GM18508 (cell line): ENCODE data around the gene FOXJ1.

ENCODE experiments used
- ATAC-seq: cut with Tn5 transposase; IDR thresholded peaks from one replicate; pipeline ENCODE4 v1.9.1; 2021; ENCODE audit warnings: moderate number of reproducible peaks; ENCODE audit not compliant: insufficient read depth, unreplicated experiment

The FOXJ1 gene

DNA sequence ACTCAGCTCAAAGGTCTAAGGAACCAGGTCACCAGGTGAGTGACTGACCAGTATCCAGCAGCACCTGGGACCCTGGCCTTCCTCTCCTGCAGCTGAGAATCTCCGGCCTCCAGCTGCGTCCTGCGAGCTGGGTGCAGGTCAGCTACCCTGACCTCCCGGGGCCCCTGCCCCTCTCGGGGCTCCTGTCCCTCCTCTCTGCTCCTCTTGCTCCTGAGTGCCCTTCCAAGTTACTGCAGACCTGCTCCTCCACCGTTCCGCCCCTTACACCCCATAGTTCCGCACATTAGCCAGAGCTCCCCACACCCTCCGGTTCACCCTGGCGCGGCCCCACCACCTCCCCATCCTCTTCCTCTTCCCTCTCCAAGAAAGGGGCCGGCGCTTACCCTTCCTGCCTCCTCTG lies 10.6 kb downstream of the FOXJ1 start:
- no peak for ATAC-seq

- ATAC-seq: no peak
Observed at GRCh38 chr17:76125922-76126321, 15.1 kb downstream of the FOXJ1 start.

- no peak for ATAC-seq
Observed at GRCh38 chr17:76125391-76125675, 15.7 kb downstream of the FOXJ1 start.

DNA sequence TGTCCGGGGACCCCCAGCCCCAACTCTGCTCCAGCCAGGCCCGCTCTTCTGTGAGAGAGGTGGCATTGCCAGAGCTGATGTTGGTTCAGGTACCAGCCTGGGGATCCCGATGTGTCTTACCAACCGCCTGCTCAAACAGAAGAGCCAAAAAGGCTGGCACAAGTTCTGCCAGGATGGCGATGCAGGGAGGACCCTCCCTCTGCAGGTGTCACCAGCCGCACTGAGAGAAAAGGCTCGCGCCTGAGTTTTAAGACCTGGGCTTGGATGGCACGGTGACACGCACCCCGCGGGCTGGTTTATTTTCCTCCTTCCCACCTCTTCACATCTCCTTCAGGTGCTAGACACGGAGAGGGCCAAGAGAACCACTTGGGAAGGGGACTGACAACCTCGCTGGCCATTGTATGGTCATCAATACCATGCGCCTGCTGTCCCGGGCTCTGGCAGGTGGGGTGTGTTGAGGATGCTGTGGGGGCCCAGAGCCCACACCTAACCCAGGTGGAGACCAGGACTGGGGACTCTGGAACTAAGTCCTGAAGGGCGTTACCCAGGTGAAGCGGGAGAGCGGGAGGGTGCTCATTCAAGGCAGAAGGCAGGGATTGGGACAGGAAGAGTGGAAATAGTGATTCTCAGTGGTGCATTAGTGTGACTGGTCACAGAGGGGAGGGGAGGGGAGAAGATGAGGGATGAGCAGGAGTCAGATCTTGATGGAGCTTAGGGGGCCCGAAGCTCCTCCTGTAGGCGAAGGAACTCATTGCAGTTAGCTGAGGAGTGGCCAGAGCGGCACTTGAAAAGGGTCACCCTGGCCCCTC lies 16.3 kb downstream of the FOXJ1 start:
- no peak for ATAC-seq

- ATAC-seq: no peak
Observed at GRCh38 chr17:76123749-76124581, 17.1 kb downstream of the FOXJ1 start.

DNA sequence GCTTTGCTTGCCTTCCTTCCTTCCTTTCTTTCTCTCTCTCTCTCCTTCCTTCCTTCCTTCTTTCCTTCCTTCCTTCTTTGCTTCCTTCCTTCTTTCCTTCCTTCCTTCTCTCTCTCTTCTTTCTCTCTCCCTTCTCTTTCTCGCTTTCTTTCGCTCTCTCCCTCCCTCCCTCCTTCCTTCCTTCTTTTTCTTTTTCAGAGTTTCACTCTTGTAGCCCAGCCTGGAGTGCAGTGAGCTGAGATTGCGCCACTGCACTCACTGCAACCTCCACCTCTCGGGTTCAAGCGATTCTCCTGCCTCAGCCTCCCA lies 17.9 kb downstream of the FOXJ1 start:
- ATAC-seq: no peak

GRCh38 chr17:76122431-76123190 lies 18.4 kb downstream of the FOXJ1 start:
- no peak for ATAC-seq

GRCh38 chr17:76121932-76122430 lies 19.1 kb downstream of the FOXJ1 start:
- ATAC-seq: no peak

DNA sequence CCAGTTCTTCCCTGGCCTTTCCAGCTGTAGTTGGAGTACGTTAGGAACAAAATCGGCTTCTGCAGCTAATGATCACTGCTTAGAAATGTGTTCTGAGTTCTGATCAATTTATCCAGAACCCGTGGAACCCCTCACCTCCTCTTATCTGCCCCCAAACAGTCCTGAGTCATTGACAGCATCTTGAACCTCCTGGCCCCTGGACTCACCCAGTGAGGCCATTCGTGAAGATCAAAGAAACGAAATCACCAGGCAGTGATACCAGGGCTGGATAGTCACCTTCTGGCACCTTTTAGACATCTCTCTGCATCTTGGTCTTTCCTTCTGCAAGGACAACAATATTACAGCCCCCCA lies 20.4 kb downstream of the FOXJ1 start:
- no peak for ATAC-seq

DNA sequence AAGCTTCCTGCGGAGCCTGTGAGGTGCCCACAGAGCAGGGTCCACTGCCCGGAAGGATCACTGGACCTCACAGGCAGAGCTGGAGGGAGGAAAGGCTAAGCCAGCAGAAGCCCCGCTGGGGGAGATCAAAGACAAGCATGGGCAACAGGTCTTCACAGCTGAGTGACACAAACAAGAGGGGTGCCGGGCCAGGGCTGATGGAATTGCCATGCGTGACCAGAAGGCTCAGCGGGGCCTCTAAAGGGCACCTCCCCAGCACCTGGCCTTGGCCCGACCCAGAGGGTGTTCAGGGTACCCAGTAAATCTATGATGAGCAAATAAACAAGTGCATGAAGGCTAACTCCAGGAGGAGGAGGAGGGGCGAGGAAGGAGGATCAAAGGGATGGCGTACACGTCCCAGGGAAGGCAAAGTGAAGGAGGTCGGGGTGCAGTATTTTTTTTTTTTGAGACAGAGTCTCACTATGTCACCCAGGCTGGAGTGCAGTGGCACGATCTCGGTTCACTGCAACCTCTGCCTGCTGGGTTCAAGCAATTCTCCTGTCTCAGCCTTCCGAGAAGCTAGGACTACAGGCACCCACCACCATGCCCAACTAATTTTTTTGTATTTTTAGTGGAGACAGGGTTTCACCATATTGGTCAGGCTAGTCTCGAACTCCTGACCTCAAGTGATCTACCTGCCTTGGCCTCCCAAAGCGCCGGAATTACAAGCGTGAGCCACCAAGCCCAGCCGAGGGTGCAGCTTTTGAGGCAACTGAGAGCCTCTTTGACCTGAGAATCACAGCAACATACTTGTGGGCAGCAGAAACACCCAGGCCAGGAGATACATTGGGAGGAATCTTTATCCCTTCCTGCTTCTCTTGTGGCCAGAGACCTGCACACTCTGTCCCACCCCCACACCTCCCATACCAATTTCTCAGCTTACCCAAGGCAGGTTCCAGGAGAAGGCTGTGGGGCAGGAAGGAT lies 21.4 kb downstream of the FOXJ1 start:
- no peak for ATAC-seq

GRCh38 chr17:76115138-76115754 lies 25.8 kb downstream of the FOXJ1 start:
- no peak for ATAC-seq

- no peak for ATAC-seq
Observed at GRCh38 chr17:76111956-76112355, 29.1 kb downstream of the FOXJ1 start.

GRCh38 chr17:76107509-76107908 lies 33.5 kb downstream of the FOXJ1 start:
- ATAC-seq: no peak

DNA sequence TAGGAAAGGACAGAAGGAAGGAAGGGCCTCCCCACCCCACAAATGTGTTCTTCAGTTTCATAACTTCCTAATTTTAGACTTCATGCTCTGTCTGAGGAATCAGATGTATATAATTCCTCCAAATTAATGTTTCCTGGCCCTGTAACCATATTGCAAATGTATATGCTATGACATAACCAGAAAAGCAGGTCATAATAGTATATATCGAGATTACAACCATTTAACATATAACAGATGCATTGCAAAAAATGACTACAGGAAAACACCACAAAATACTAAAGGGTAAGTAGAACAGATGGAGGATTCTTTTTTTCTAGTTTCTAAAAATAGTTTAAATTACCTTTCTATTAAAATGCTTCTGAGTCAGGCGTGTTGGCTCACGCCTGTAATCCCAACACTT lies 34.3 kb downstream of the FOXJ1 start:
- no peak for ATAC-seq

DNA sequence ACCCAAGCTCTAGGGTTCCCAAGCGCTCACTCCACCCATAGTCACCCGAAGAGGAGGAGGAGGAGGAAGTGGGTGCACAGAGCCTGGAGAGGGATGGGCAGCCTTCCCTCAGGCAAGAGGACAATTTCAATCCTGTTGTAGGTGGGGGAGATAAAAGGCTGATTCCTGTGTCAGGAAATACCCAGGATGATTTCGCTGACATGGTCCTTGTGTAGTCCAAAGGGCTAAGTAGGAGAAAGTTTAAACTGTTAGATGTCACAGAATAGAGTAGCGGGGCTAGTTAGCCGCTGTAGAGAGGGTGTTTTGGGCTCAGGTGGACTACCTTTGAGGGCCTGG lies 36.2 kb downstream of the FOXJ1 start:
- ATAC-seq: no peak

- no peak for ATAC-seq
Observed at GRCh38 chr17:76104140-76104895, 36.7 kb downstream of the FOXJ1 start.

GRCh38 chr17:76103274-76104139 lies 37.5 kb downstream of the FOXJ1 start, which contains the start of gene EXOC7:
Gene EXOC7 (minus strand): TSS chr17:76103787. CDS start chr17:76103692, 95 bp downstream.
- ATAC-seq: no peak

DNA sequence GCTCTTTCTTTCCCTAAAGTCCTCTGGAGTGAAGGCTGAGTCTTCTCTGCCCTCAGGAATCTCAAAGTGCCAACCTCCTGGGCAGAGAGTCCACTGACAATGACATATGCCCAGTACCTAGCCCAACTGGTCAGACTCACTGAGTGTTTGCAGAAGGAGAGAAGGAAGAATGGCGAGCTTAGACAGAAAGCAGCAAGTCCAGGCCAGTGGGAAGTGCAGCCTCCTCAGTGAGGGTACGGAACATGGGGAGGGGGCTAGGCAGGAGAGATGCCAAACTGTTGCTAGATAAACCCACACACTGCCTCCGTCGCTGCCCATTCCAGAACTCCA lies 38.1 kb downstream of the FOXJ1 start:
- ATAC-seq: no peak
